Hepatocyte (in vitro differentiated cells): ENCODE results near the gene LIN7C.

ENCODE experiments used
- EZH2 ChIP-seq: fragments of 200-600 bp; sonication (generic); IDR thresholded peaks from 2 replicates; pipeline ENCODE4 v1.6.1; 2016; ENCODE audit warnings: antibody characterized with exemption, mild to moderate bottlenecking, borderline replicate concordance
- EZH2phosphoT487 ChIP-seq: fragments of 200-600 bp; sonication (generic); IDR thresholded peaks from one replicate; pipeline ENCODE4 v1.6.1; 2018; ENCODE audit warnings: antibody characterized with exemption, mild to moderate bottlenecking, low read depth, moderate library complexity; ENCODE audit not compliant: unreplicated experiment, severe bottlenecking

DNA sequence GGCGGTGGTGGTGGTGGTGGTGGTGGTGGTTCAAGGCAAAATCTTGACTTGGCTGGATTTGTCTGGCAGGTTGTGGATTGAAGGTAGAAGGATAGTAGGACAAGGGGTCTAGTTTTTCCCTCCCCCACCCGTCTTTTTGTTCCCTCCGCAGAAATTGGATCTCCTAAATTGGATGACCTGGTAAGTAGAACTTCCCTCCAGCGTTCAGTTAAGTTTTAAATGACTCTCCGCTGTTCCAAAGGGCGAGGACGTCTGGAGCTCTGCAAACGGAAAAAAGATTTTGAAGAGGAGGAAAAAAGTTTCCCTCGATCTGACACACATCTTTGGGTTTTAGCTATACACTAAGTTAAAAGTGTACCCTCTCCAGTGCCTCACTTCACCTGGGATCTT is 33.6 kb downstream of the LIN7C start:
- TF ChIP-seq EZH2 (no peak), EZH2phosphoT487 (no peak)
